Fibroblast of the aortic adventitia (primary cell): ENCODE results near the gene SREBF1. TPM values are rescaled to one million over a fixed set of nuclear protein-coding genes. Genes with fewer than 3 reads are reported as not detected.
A peak's percentile ranks its signal among the peaks of the same experiment; 100 is the strongest.

Experiments used
- DNase-seq: peaks from one replicate; pipeline ENCODE4 v3.0.0-alpha.2; 2010; ENCODE audit warnings: low read depth
- H3K4me3 ChIP-seq: 2 replicates; pipeline ENCODE4 v1.5.1; 2011; ENCODE audit warnings: low read depth, mild to moderate bottlenecking, control low read depth, low read length, moderate library complexity
- CTCF ChIP-seq: IDR thresholded peaks from 2 replicates; pipeline ENCODE4 v1.5.1; 2011; ENCODE audit warnings: mild to moderate bottlenecking, low read length, control low read depth, inconsistent platforms; ENCODE audit not compliant: insufficient read depth
- total RNA-seq: library from RNA; depleted of rRNA; stranded (reverse); fragments of >200 nt; gene quantifications from 2 replicates; pipeline ENCODE4 v1.2.3, GENCODE V29; 2012; ENCODE audit warnings: low replicate concordance

SREBF1 gene
- total RNA-seq, 1 donor = 48.7 TPM

DNA sequence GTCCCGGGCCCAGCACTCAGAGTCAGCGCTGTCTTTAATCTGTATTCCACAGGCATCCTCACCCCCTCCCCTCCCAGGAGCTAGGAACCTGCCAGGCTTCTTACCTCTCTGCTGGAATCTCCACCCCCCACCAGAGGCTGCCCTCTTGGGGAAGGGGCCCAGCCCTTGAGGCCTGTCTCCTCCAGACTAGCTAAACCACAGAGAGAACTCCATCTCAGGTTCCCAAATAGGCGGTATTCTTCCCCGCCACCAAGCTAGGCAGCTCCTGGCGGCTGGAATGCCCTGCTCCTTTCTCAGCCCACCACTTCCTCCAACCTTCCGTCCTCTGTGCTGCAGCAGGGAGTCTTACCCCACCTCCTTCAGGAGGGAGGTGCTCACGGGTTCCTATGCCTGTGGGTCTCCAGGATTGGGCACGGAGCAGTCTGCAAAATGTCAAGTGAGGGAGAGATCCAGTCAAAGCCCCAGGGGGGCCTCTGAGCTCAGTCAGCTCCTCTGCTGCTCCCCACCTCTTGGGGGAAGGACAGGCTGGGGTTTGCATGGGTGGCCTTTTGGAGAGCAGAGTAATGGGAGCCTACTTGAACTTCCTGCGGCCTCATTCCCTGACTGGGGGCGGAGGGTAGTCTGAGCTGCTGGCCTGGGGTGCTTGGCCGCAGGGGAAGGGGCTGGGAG is 55.7 kb downstream of the SREBF1 start:
- peak; percentile 7 for TF ChIP-seq CTCF
- H3K4me3 ChIP-seq = no peak overlapping the region
- DNase-seq = peak; percentile 32

GRCh38 chr17:17779015-17779611 is 57.7 kb downstream of the SREBF1 start:
- no peak overlapping the region for H3K4me3 ChIP-seq
- no peak for TF ChIP-seq CTCF
- no peak for DNase-seq

- no peak for TF ChIP-seq CTCF
- H3K4me3 ChIP-seq = no peak overlapping the region
- DNase-seq = peak; percentile 90
Measured at GRCh38 chr17:17778308-17779014, 58.3 kb downstream of the SREBF1 start.

DNA sequence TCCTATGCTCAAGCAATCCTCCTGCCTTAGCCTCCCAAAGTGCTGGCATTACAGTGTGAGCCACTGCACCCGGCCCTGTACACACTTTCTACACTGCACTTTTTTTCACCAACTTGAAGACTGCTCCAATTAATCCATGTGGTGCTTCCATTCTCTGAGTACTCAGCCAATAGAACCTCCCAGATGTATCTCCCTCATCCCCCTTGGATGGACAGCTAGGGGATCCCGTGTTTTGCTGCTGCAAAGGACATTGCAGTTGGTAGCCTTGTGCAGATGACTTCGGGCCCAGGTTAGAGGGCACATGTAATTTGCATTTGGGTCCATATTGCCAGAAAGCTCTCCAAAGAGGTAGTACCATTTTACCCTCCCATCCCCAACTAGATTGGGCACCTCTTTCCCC is 59.9 kb downstream of the SREBF1 start:
- H3K4me3 ChIP-seq = no peak overlapping the region
- DNase-seq = no peak
- no peak for TF ChIP-seq CTCF

GRCh38 chr17:17774009-17774881 is 62.5 kb downstream of the SREBF1 start:
- peak; percentile 45 for DNase-seq
- H3K4me3 ChIP-seq = no peak overlapping the region

More at GRCh38 chr17:17774009-17774881, 62.5 kb downstream of the SREBF1 start:
- peak; percentile 49 for TF ChIP-seq CTCF
